Measurements from ENCODE around the gene TBC1D8. TPM values are rescaled to one million over a fixed set of nuclear protein-coding genes. Genes with fewer than 3 reads are reported as not detected.
"Not testable (repeated sequence)": the region's sequence is repeated elsewhere in the genome, so short reads cannot be mapped to it uniquely, and the experiment has no call there.

TBC1D8 gene
- total RNA-seq, 1 experiment from 2014 or later, result 139 TPM

- H3K27ac ChIP-seq (ENCODE audit: low read length), result no peak overlapping the region
- in situ Hi-C loops (cut with HindIII; ENCODE audit: low pct_unique_long_range_greater_than_20kb, low sequenced_read_pairs) (no loop called here), intact Hi-C loops (cut with micrococcal nuclease; ENCODE audit: unreplicated experiment) (no loop called here)
- DNase-seq (ENCODE audit: low read depth, low spot score) (no peak), ATAC-seq (no peak)
- TF ChIP-seq REST (IDR thresholded peaks at IDR 0.05; ENCODE audit: insufficient read depth in 1 of 2, low read depth in 2 of 2, low read length in 1 of 2), result no peak
- TF ChIP-seq POLR2AphosphoS5 (IDR thresholded peaks at IDR 0.05; ENCODE audit: low read depth, low read length), result no peak
- TF ChIP-seq TCF7L2 (IDR thresholded peaks at IDR 0.05; ENCODE audit: low read depth, low read length), result no peak
- no peak for TF ChIP-seq SIN3A (IDR thresholded peaks at IDR 0.05; ENCODE audit: borderline replicate concordance, insufficient read depth, low read depth, low read length)
- no peak for TF ChIP-seq CTCF (IDR thresholded peaks at IDR 0.05)
- POLR2A ChIA-PET, result no interaction called here
- no peaks in the 10 kb centered on the region for H3K4me1 ChIP-seq (ENCODE audit: control insufficient read depth, insufficient read depth, low read length)
- no peaks in the 10 kb centered on the region; the same call in 1 of the 2 replicates for H3K9me3 ChIP-seq (ENCODE audit: control insufficient read depth, insufficient read depth, low read depth, low read length)
- no peak overlapping the region for H3K4me3 ChIP-seq (ENCODE audit: low read depth in 2 of 2, low read length in 2 of 2)
- BruUV-seq (replicated peaks), result no TSS peak
- no peaks in the 10 kb centered on the region for H3K27me3 ChIP-seq (ENCODE audit: control insufficient read depth, insufficient read depth, low read length)
- CTCF ChIA-PET, result no interaction called here
- H3K36me3 ChIP-seq (ENCODE audit: control insufficient read depth, insufficient read depth, low read length), result no peaks in the 10 kb centered on the region
Observed at GRCh38 chr2:101175991-101176390, 24.8 kb upstream of the TBC1D8 start.

- H3K4me3 ChIP-seq (ENCODE audit: low read depth in 2 of 2, low read length in 2 of 2), result no peak overlapping the region
- in situ Hi-C loops (cut with HindIII; ENCODE audit: low pct_unique_long_range_greater_than_20kb, low sequenced_read_pairs) (no loop called here), intact Hi-C loops (cut with micrococcal nuclease; ENCODE audit: unreplicated experiment) (no loop called here)
- no peak for DNase-seq (ENCODE audit: low read depth, low spot score)
- no peak for TF ChIP-seq REST (IDR thresholded peaks at IDR 0.05; ENCODE audit: insufficient read depth in 1 of 2, low read depth in 2 of 2, low read length in 1 of 2)
- no peak for TF ChIP-seq CTCF (IDR thresholded peaks at IDR 0.05)
- TF ChIP-seq TCF7L2 (IDR thresholded peaks at IDR 0.05; ENCODE audit: low read depth, low read length), result no peak
- no peak for TF ChIP-seq SIN3A (IDR thresholded peaks at IDR 0.05; ENCODE audit: borderline replicate concordance, insufficient read depth, low read depth, low read length)
- no peak for TF ChIP-seq POLR2AphosphoS5 (IDR thresholded peaks at IDR 0.05; ENCODE audit: low read depth, low read length)
- no TSS peak for BruUV-seq (replicated peaks)
- ChIA-PET CTCF (no interaction called here), POLR2A (no interaction called here)
- no peaks in the 10 kb centered on the region for H3K27me3 ChIP-seq (ENCODE audit: control insufficient read depth, insufficient read depth, low read length)
- no peak for ATAC-seq
- H3K27ac ChIP-seq (ENCODE audit: low read length), result no peak overlapping the region
- H3K4me1 ChIP-seq (ENCODE audit: control insufficient read depth, insufficient read depth, low read length), result no peaks in the 10 kb centered on the region
- no peaks in the 10 kb centered on the region; the same call in 1 of the 2 replicates for H3K9me3 ChIP-seq (ENCODE audit: control insufficient read depth, insufficient read depth, low read depth, low read length)
- H3K36me3 ChIP-seq (ENCODE audit: control insufficient read depth, insufficient read depth, low read length), result no peaks in the 10 kb centered on the region
Observed at GRCh38 chr2:101173707-101174295, 22.6 kb upstream of the TBC1D8 start.

- intact Hi-C loops (cut with micrococcal nuclease; ENCODE audit: unreplicated experiment); H3K4me1 ChIP-seq (ENCODE audit: control insufficient read depth, insufficient read depth, low read length); CTCF ChIA-PET; DNase-seq (ENCODE audit: low read depth, low spot score); H3K4me3 ChIP-seq (ENCODE audit: low read depth in 2 of 2, low read length in 2 of 2); BruUV-seq (replicated peaks); POLR2A ChIA-PET; H3K27me3 ChIP-seq (ENCODE audit: control insufficient read depth, insufficient read depth, low read length); H3K9me3 ChIP-seq (ENCODE audit: control insufficient read depth, insufficient read depth, low read depth, low read length); ATAC-seq; H3K36me3 ChIP-seq (ENCODE audit: control insufficient read depth, insufficient read depth, low read length); H3K27ac ChIP-seq (ENCODE audit: low read length); in situ Hi-C loops (cut with HindIII; ENCODE audit: low pct_unique_long_range_greater_than_20kb, low sequenced_read_pairs): not testable (repeated sequence)
Observed at GRCh38 chr2:101169822-101170221, 18.6 kb upstream of the TBC1D8 start.

Measured in Panc1 (cell line).